Measurements from ENCODE around the gene AGPAT2. TPM values are rescaled to one million over a fixed set of nuclear protein-coding genes. Genes with fewer than 3 reads are reported as not detected.
"Not testable (repeated sequence)": the region's sequence is repeated elsewhere in the genome, so short reads cannot be mapped to it uniquely, and the experiment has no call there.

AGPAT2 gene
- total RNA-seq, 2 donors from 2014 or later: 152 to 211 TPM

DNA sequence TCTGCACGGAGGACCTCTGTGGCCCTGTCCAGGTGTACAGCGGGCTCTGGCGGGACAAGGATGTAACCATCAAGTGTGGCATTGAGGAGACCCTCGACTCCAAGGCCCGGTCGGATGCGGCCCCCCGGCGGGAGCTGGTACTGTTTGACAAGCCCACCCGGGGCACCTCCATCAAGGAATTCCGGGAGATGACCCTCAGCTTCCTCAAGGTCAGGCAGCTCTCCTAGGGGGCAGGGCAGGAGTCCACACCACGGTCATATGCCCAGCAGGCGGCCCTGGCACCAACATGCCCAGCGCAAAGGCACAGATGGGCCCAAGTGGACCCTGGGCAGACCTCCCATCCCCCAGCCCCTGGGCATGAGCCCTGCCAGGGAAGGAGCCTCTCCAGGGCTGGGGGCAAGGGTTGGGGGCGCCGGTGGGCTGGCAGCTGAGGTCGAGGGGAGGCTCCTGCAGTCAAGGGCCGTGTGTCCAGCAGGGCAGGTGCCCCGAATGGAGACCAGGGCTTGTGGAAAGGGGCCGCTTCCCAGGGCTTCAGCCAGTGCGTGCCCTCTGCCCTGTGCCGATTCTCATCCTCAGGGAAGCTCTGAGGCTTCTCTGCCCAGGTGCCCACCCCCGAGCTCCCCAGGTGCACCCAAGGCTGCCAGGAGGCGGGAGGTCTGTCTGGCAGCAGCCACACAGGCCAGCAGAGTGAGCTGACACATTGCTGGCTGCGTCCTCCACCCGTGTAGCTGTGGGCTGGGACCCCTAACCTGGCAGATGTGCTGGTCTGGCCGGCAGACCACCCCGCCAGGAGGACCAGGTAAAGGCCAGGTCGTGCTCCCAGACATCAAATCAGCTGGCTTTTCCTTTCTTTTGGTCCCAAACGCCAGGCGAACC lies 35.1 kb upstream of the AGPAT2 start:
- ATAC-seq: no peak
- no peak for DNase-seq
- intact Hi-C loops (cut with DNase I, micrococcal nuclease): no loop called here

GRCh38 chr9:136721339-136722092 lies 34.3 kb upstream of the AGPAT2 start:
- peak; percentile 12 for ATAC-seq
- intact Hi-C loops (cut with DNase I, micrococcal nuclease): no loop called here
- DNase-seq: no peak

- intact Hi-C loops (cut with DNase I, micrococcal nuclease): no loop called here
- DNase-seq: no peak
- peak; percentile 8 for ATAC-seq
These were observed 33.7 kb upstream of the AGPAT2 start for GRCh38 chr9:136720898-136721338.

- ATAC-seq: peak; percentile 2
- intact Hi-C loops (cut with DNase I, micrococcal nuclease): no loop called here
- no peak for DNase-seq
These were observed 33.1 kb upstream of the AGPAT2 start for GRCh38 chr9:136720251-136720897.

DNA sequence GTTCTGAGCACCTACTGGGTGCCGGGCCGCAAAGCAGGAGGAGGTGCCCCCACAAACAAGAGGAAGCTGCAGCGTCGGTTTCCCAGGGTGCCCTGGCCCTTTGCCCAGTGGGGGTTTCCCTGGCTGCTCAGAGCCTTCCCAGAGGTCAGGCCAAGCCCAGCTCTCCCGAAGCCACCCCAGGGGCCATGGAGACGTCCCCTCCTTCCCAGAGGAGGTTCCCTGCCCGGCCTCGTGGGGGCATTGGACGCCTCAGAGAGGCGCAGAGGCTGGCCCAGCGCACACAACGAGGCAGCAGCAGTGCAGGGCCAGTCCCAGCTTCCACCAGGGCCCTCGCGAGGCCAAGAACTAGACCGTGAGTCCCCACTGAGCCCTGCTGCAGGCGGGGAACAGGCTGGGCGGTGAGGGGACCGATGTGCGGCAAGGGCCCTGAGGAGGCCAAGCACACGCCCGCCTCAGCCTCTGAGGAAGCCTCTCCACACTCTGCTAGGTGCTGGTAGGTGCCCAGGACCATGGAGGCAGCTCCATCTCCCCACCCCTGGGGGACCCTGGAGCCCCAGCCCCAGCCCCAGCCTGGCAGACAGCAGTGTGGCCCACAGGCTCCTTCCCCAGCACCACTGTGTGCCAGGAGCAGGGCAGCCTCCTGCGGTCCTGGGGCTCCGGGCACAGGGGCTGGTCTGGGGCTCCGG lies 32.1 kb upstream of the AGPAT2 start:
- ATAC-seq (peak; percentile 36), DNase-seq (peak in 1 of 2 donors; percentile 38)
- intact Hi-C loops (cut with DNase I, micrococcal nuclease): no loop called here

GRCh38 chr9:136718345-136719194 lies 31.3 kb upstream of the AGPAT2 start:
- intact Hi-C loops (cut with DNase I, micrococcal nuclease): no loop called here
- no peak for DNase-seq
- ATAC-seq: peak; percentile 3

GRCh38 chr9:136717399-136717798 lies 30.1 kb upstream of the AGPAT2 start:
- intact Hi-C loops (cut with DNase I, micrococcal nuclease): no loop called here
- no peak for ATAC-seq
- no peak for DNase-seq

DNA sequence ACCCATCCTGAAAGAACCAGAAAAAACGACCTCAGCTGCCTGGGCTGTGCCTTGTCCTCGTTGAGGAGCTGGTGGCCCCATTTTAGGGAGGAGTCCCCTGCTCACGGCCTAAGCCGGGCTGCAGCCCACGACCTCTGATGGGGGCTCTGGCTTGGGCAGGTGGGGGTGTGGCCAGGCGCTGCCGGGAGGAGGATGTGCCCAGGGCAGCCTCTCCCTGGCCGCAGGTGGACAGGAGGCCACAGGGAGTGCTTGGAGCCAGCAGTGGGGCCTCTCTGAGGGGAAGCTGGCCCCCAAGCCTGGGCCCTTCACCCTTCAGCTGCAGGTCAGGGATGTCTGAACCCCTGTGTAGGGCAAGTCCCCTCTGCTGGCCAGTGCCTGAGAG lies 27.6 kb upstream of the AGPAT2 start:
- intact Hi-C loops (cut with DNase I, micrococcal nuclease): no loop called here
- ATAC-seq: no peak
- no peak for DNase-seq

DNA sequence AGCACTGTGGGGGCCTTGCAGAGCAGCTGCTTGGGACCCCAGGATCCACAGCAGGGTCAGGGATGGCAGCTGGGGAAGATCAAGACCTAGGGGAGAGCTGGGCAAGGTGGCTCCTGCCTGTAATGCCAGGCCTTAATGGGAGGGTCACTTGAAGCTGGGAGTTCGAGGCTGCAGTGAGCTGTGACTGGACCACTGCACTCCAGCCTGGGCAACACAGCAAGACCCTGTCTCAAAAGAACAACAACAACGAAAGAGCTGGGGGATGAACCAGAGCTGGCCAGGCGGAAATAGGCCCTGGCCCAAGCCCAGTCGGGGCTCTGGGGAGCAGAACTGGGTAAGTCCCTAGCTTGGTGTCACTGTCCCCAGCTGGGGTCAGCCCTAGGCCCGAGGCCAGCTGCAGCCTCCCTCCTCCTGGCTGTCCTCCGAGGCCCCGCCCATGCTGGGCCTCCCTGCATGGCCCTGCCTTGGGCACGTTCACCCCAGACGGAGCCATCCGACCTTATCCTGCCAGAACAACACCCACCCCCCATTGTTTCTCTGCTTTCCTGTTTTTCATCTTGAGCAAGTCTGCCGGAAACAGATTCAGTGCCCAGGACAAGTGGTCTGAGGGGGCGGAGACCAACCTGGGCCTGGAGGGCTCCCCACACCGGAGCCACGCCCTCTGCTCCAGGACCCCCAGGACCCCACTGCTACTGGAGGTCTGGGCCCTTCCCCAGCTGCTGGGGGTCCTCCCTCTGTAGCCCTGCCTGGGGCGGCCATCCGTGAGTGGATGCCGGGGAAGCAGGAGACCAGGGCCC lies 27.0 kb upstream of the AGPAT2 start:
- DNase-seq (no peak), ATAC-seq (no peak)
- intact Hi-C loops (cut with DNase I, micrococcal nuclease): no loop called here

DNA sequence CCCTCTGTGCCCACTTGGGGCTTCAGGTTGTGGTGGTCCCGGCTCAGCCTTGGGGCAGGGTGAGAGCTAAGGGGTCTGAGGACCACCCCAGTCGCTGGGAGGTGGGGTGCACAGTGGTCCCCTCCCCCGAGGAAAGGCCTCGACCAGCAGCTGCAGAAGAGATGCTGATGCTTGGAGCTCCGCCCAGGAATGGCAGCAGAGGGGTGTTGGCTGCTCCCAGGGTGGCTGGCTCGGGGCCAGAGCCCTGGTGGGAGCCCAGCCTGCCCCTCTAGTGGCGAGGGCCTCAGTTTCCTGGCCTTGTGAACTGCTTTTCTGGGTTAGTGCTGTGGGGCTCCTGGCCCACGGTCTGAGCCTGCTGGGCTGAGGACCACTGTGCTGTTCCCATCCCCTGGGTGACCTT lies 26.3 kb upstream of the AGPAT2 start:
- DNase-seq: no peak
- no peak for ATAC-seq
- intact Hi-C loops (cut with DNase I, micrococcal nuclease): no loop called here

GRCh38 chr9:136712690-136713544 lies 25.7 kb upstream of the AGPAT2 start:
- no peak for ATAC-seq
- intact Hi-C loops (cut with DNase I, micrococcal nuclease): no loop called here
- DNase-seq: no peak

DNA sequence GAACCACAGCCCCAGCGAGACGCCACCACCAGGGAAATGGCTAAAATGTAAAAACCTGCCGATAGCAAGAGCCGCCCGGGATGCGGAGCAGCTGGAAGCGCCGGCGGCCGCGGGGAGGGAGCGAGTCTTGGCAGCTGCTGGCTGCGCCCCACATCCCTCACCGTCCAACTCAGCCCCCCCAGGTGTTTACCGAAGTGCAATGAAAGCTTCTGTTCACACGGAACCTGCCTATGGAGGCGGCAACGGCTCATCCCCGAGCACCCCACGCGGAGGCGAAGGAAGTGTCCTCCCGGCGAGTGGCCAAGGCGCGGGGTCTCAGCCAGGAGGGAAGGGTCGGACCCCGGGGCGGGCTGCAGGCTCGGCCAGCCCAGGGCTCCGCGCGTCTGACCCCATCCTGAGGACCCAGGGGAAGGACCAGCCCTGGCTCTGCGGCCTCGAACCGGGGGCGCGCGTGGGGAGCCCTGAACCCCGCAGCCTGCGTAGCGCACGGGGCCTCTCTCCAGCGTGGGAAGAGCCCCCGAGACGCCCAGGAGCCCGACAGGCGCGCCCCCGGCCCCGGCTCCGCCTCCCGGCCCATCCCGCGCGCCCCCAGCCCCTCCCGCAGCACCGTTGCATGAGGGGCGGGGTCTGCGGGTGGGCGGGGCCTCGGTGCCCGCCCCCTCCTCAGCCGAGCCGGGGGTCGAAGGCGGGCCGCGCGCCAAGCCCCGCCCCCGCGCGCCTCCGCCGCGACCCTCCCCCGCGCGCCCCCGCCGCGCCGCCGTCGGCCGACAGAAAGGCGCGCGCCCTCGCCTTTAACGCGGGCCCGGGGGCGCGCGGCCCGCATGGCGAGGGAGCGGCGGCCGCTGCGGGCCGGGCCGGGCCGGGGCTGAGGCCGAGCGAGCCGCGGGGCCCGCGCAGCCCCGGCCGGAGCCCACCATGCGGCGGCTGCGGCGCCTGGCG lies 24.8 kb upstream of the AGPAT2 start, which contains the start of gene DIPK1B:
TSS of gene DIPK1B (plus strand) at position 822 of the 939 bp plus-strand sequence. CDS start at position 916, 94 bp downstream.
- ATAC-seq: no peak
- intact Hi-C loops (cut with DNase I, micrococcal nuclease): no loop called here
- no peak for DNase-seq

DNA sequence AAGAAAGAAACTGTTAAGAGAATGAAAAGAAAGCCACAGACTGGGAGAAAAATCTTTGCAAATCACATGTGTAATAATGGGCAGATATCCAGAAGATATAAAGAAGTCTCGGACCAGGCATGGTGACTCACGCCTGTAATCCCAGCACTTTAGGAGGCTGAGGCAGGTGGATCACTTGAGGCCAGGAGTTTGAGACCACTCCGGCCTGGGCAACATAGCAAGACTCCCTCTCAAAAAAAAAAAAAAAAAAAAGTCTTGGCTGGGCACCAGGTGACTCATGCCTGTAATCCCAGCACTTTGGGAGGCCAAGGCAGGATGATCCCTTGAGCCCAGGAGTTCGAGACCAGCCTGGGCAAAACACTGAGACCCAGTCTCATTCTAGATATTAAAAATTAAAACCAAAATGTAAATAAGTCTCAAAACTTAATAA lies 24.0 kb upstream of the AGPAT2 start:
- intact Hi-C loops (cut with DNase I, micrococcal nuclease); DNase-seq; ATAC-seq: not testable (repeated sequence)

DNA sequence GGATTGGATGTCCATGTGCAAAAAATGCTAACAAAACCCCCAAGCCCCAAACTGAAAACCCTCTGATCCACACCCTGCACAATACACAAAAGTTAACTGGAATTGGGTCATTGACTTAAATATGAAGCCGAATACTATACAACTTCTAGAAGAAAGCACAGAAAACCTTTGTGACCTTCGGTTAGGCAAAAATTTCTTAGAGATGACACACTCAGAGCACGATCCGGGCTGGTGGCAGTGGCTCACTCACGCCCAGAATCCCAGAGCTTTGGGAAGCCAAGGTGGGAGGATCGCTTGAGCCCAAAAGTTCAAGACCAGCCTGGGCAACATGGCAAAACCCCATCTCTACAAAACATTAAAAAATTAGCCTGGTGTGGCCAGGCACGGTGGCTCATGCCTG lies 23.3 kb upstream of the AGPAT2 start:
- DNase-seq (no peak), ATAC-seq (no peak)
- intact Hi-C loops (cut with DNase I, micrococcal nuclease): no loop called here

- DNase-seq: no peak
- ATAC-seq: no peak
- intact Hi-C loops (cut with DNase I, micrococcal nuclease): no loop called here
These were observed 22.3 kb upstream of the AGPAT2 start for GRCh38 chr9:136709454-136710109.

Measured in left colon (tissue), 2 donors.